Measurements from ENCODE around the gene COL2A1.

- TF ChIP-seq CTCF (IDR thresholded peaks at IDR 0.05) (no peak), EZH2 (IDR thresholded peaks at IDR 0.05) (no peak), EZH2phosphoT487 (IDR thresholded peaks at IDR 0.05) (no peak)
These were observed 32.5 kb upstream of the COL2A1 start for GRCh38 chr12:48036818-48037217.

Measured in neural progenitor cell (in vitro differentiated cells).